K562 (cell line): ENCODE measurements around the gene NAGS. TPM values are rescaled to one million over a fixed set of nuclear protein-coding genes. Genes with fewer than 3 reads are reported as not detected.
A peak's percentile ranks its signal among the peaks of the same experiment; 100 is the strongest.

ENCODE experiments used
- ATAC-seq: fragments of 200-7000 bp; cut with Tn5 transposase; 3 replicates; pipeline ENCODE4 v1.9.1; 2020; ENCODE audit warnings: moderate library complexity
- BruUV-seq: library from RNA; stranded (reverse); fragments of 400-500 nt; replicated peaks from 2 replicates; lab custom pipeline; 2021; lab: Mats Ljungman, UMichigan
- CTCF ChIA-PET: fragments of 300-600 bp; formaldehyde crosslinking; extraction: SDS; loops from one replicate; lab custom pipeline; 2021; ENCODE audit warnings: low intra/inter-chr PET ratio; lab: Yijun Ruan, JAX
- POLR2A ChIA-PET: fragments of 300-600, 350-650 bp; sonication (Branson Sonifier 250); formaldehyde crosslinking; extraction: SDS; loops from one replicate; lab custom pipeline; 2021; ENCODE audit warnings: antibody characterized with exemption, inconsistent platforms; lab: Yijun Ruan, JAX
- DNase-seq, 4 experiments: peaks; one replicate each; pipeline versions ENCODE4 v3.0.0 to v3.0.0-alpha.2; 2011 to 2018; ENCODE audit warnings: low spot score in 3 of 4, mixed read lengths in 3 of 4; ENCODE audit errors: extremely low read depth in 1 of 4
- FAIRE-seq: peaks from 2 replicates; lab custom pipeline; 2011; peaks lifted over from hg19 to GRCh38; lab: Jason Lieb, UNC
- H2AFZ ChIP-seq: 2 replicates; pipeline ENCODE4 v1.6.0; 2011; ENCODE audit warnings: low read depth, low read length, control low read depth, inconsistent platforms
- H3K27ac ChIP-seq: fragments of 200-600 bp; 3 replicates; pipeline ENCODE4 v1.8.0; 2011; ENCODE audit warnings: low read depth, mild to moderate bottlenecking, control low read depth, inconsistent platforms, low read length, moderate library complexity, mixed read lengths; ENCODE audit errors: extremely low read depth
- H3K27me3 ChIP-seq, 2 experiments: fragments of 300-600 bp in 1 of 2; 2 replicates in 1 of 2; 3 replicates in 1 of 2; pipeline versions ENCODE4 v1.6.0 to v1.8.0; 2011; ENCODE audit warnings: inconsistent platforms in 2 of 2, low read length in 2 of 2, mild to moderate bottlenecking in 1 of 2, mixed read lengths in 1 of 2, moderate library complexity in 1 of 2; ENCODE audit not compliant: control insufficient read depth in 2 of 2, insufficient read depth in 2 of 2
- H3K36me3 ChIP-seq: fragments of 300-600 bp; 3 replicates; pipeline ENCODE4 v1.8.0; 2011; ENCODE audit warnings: mild to moderate bottlenecking, low read length, inconsistent platforms; ENCODE audit not compliant: control insufficient read depth, insufficient read depth
- H3K4me1 ChIP-seq, 2 experiments: fragments of 200-600 bp in 1 of 2; replicated peaks in 1 of 2; 2 replicates in 1 of 2; 3 replicates in 1 of 2; pipeline versions ENCODE4 v1.5.1 to v1.8.0; 2011; ENCODE audit warnings: inconsistent platforms in 2 of 2, low read length in 2 of 2, mild to moderate bottlenecking in 1 of 2, mixed read lengths in 1 of 2, moderate library complexity in 1 of 2; ENCODE audit not compliant: control insufficient read depth in 2 of 2, insufficient read depth in 2 of 2
- H3K4me2 ChIP-seq: 2 replicates; pipeline ENCODE4 v1.6.1; 2011; ENCODE audit warnings: low read length, control low read depth, inconsistent platforms, mixed read lengths; ENCODE audit not compliant: insufficient read depth
- H3K4me3 ChIP-seq: fragments of 200-600 bp; sonication (generic), shearing (Covaris generic); 2 replicates; pipeline ENCODE4 v1.5.1; 2016; ENCODE audit warnings: control low read depth, inconsistent platforms
- H3K79me2 ChIP-seq: fragments of 200-600 bp; 3 replicates; pipeline ENCODE4 v1.8.0; 2011; ENCODE audit warnings: low read length, inconsistent platforms; ENCODE audit not compliant: control insufficient read depth, insufficient read depth
- H3K9ac ChIP-seq, 2 experiments: 2 replicates each; pipeline versions ENCODE4 v1.6.0 to v1.6.1; 2011; ENCODE audit warnings: low read depth in 2 of 2, low read length in 2 of 2, control low read depth in 1 of 2, inconsistent platforms in 1 of 2, mild to moderate bottlenecking in 1 of 2, mixed read lengths in 1 of 2; ENCODE audit not compliant: insufficient read depth in 1 of 2
- H3K9me1 ChIP-seq: one replicate; pipeline ENCODE4 v1.6.0; 2011; ENCODE audit warnings: inconsistent platforms, mild to moderate bottlenecking, low read length, moderate library complexity; ENCODE audit not compliant: control insufficient read depth, insufficient read depth
- H3K9me3 ChIP-seq: replicated peaks from 2 replicates; pipeline ENCODE4 v1.5.1; 2011; ENCODE audit warnings: low read depth, low read length, inconsistent platforms; ENCODE audit not compliant: control insufficient read depth, insufficient read depth
- H4K20me1 ChIP-seq: replicated peaks from 2 replicates; pipeline ENCODE4 v1.6.1; 2011; ENCODE audit warnings: low read length, inconsistent platforms, mixed read lengths; ENCODE audit not compliant: control insufficient read depth, insufficient read depth
- CBX3 ChIP-seq, 2 experiments: IDR thresholded peaks; 1 replicate in 1 of 2; 2 replicates in 1 of 2; pipeline ENCODE4 v1.6.1; 2012; ENCODE audit warnings: inconsistent platforms in 2 of 2, low read length in 2 of 2, borderline replicate concordance in 1 of 2, control low read depth in 1 of 2
- CHCHD3 ChIP-seq: fragments of 250-450 bp; sonication (Bioruptor Pico); IDR thresholded peaks from 2 replicates; pipeline ENCODE4 v2.1.2; 2022; ENCODE audit warnings: mild to moderate bottlenecking
- CSDE1 ChIP-seq, 2 experiments: fragments of 450-650 bp; IDR thresholded peaks; 2 replicates each; pipeline ENCODE4 v1.6.1; 2016; ENCODE audit warnings: mild to moderate bottlenecking in 1 of 2
- DACH1 ChIP-seq: fragments of 450-650 bp; IDR thresholded peaks from 2 replicates; pipeline ENCODE4 v1.6.1; 2018; ENCODE audit not compliant: partially characterized antibody
- ETV6 ChIP-seq, 3 experiments: fragments of 150-350 bp in 1 of 3; sonication (generic) in 1 of 3; formaldehyde crosslinking in 1 of 3; IDR thresholded peaks; 2 replicates each; pipeline versions ENCODE4 v1.6.1 to v1.8.0; 2014 to 2022; ENCODE audit warnings: borderline replicate concordance in 2 of 3, low read depth in 2 of 3, antibody characterized with exemption in 1 of 3, low read length in 1 of 3, mild to moderate bottlenecking in 1 of 3, missing genetic modification reagents in 1 of 3
- FOXM1 ChIP-seq, 2 experiments: fragments of 450-650 bp in 1 of 2; sonication (generic) in 1 of 2; formaldehyde crosslinking in 1 of 2; IDR thresholded peaks; 2 replicates each; pipeline versions ENCODE4 v1.6.1 to v1.9.0; 2017 to 2022; ENCODE audit warnings: low read depth in 2 of 2, mild to moderate bottlenecking in 2 of 2, missing genetic modification reagents in 1 of 2, moderate library complexity in 1 of 2
- KAT8 ChIP-seq: fragments of 450-650 bp; IDR thresholded peaks from 2 replicates; pipeline ENCODE4 v1.6.1; 2016; ENCODE audit warnings: low read depth, mild to moderate bottlenecking
- KLF1 ChIP-seq: fragments of 450-650 bp; IDR thresholded peaks from 2 replicates; pipeline ENCODE4 v1.6.1; 2016; ENCODE audit warnings: missing genetic modification characterization, missing compliant biosample characterization
- MED1 ChIP-seq: sonication (generic); formaldehyde crosslinking; IDR thresholded peaks from 2 replicates; pipeline ENCODE4 v1.8.1; 2023; ENCODE audit warnings: missing genetic modification reagents, borderline replicate concordance
- RBBP5 ChIP-seq: fragments of 200-600 bp; sonication (generic); IDR thresholded peaks from 2 replicates; pipeline ENCODE4 v1.6.1; 2012; ENCODE audit warnings: borderline replicate concordance, mild to moderate bottlenecking, low read length, control low read depth, inconsistent platforms; ENCODE audit not compliant: insufficient read depth, poor library complexity, severe bottlenecking
- RCOR1 ChIP-seq, 2 experiments: IDR thresholded peaks; 2 replicates each; pipeline ENCODE4 v1.6.1; 2012; ENCODE audit warnings: low read depth in 2 of 2, low read length in 2 of 2, borderline replicate concordance in 1 of 2, improper control_type of control experiment in 1 of 2
- SRSF7 ChIP-seq: fragments of 200-400 bp; formaldehyde crosslinking; optimal IDR thresholded peaks from 2 replicates; pipeline ENCODE3; 2017; ENCODE audit warnings: mild to moderate bottlenecking, low read depth, low read length
- TOE1 ChIP-seq, 2 experiments: fragments of 450-650 bp in 1 of 2; sonication (generic) in 1 of 2; formaldehyde crosslinking in 1 of 2; IDR thresholded peaks; 2 replicates each; pipeline versions ENCODE4 v1.7.1 to v1.8.0; 2016 to 2022; ENCODE audit warnings: borderline replicate concordance in 2 of 2, mild to moderate bottlenecking in 2 of 2, antibody characterized with exemption in 1 of 2, inconsistent platforms in 1 of 2, low read depth in 1 of 2, missing genetic modification reagents in 1 of 2, moderate library complexity in 1 of 2
- ZNF57 ChIP-seq: fragments of 450-650 bp; formaldehyde crosslinking; IDR thresholded peaks from 2 replicates; pipeline ENCODE4 v1.4.0; 2020; ENCODE audit warnings: mild to moderate bottlenecking, moderate library complexity
- ZNF785 ChIP-seq: fragments of 250-450 bp; sonication (Bioruptor Pico); IDR thresholded peaks from 2 replicates; pipeline ENCODE4 v1.4.0; 2020; ENCODE audit warnings: mild to moderate bottlenecking
- WGBS: fragments of 100-300 bp; shearing (Covaris generic); methylation state at CpG from one replicate; pipeline ENCODE4 v1.1.6; 2016; ENCODE audit warnings: low coverage, mixed read lengths; ENCODE audit not compliant: insufficient coverage; ENCODE audit errors: missing lambda C conversion rate; 5-methylcytosine and 5-hydroxymethylcytosine counted together
- in situ Hi-C: fragments of 300-500 bp; cut with MboI; formaldehyde crosslinking; loops from 4 replicates; pipeline ENCODE4 v1.15.0; 2018; ENCODE audit warnings: inconsistent platforms, mixed read lengths
- intact Hi-C: fragments of 100-400 bp; cut with micrococcal nuclease; formaldehyde crosslinking; loops from 2 replicates; pipeline ENCODE4 v1.14.2; 2022
- polyA plus RNA-seq, 8 experiments: library from polyadenylated mRNA; depleted of rRNA in 4 of 8; stranded (reverse) in 5 of 8; unstranded in 3 of 8; fragments of >200 nt; fragmentation: Nextera tagmentation in 2 of 8; fragmentation: Illumina TruSeq in 1 of 8; extraction: Ambion mirVana in 2 of 8; extraction: Trizol in 1 of 8; gene quantifications; 2 replicates each; pipeline versions ENCODE4 v1.2.1 to v1.2.3, GENCODE V29; 2011 to 2014; ENCODE audit warnings: inconsistent platforms in 1 of 8, missing spikeins in 1 of 8
- total RNA-seq, 7 experiments: library from RNA; depleted of rRNA in 6 of 7; stranded (reverse); fragments of >200 nt in 6 of 7; fragmentation: Illumina TruSeq in 2 of 7; extraction: Trizol in 2 of 7; gene quantifications; 2 replicates each; pipeline versions ENCODE4 v1.2.1 to v1.2.3, GENCODE V29; 2011 to 2021; ENCODE audit warnings: low replicate concordance in 1 of 7
- TF ChIP-seq, protein P1 (sequence below): fragments of 250-450 bp; sonication (Bioruptor Pico); IDR thresholded peaks from 2 replicates; pipeline ENCODE4 v1.9.0; 2021; ENCODE audit warnings: mild to moderate bottlenecking
- TF ChIP-seq, protein P2 (sequence below): fragments of 250-450 bp; sonication (Bioruptor Pico); IDR thresholded peaks from 2 replicates; pipeline ENCODE4 v1.8.0; 2022; ENCODE audit warnings: moderate library complexity, mild to moderate bottlenecking, inconsistent platforms

NAGS gene
- total and polyA plus RNA-seq, 9 of the 15 experiments (the other 6 are each of a cell fraction or from before 2014, with no cell fraction given): not detected

DNA sequence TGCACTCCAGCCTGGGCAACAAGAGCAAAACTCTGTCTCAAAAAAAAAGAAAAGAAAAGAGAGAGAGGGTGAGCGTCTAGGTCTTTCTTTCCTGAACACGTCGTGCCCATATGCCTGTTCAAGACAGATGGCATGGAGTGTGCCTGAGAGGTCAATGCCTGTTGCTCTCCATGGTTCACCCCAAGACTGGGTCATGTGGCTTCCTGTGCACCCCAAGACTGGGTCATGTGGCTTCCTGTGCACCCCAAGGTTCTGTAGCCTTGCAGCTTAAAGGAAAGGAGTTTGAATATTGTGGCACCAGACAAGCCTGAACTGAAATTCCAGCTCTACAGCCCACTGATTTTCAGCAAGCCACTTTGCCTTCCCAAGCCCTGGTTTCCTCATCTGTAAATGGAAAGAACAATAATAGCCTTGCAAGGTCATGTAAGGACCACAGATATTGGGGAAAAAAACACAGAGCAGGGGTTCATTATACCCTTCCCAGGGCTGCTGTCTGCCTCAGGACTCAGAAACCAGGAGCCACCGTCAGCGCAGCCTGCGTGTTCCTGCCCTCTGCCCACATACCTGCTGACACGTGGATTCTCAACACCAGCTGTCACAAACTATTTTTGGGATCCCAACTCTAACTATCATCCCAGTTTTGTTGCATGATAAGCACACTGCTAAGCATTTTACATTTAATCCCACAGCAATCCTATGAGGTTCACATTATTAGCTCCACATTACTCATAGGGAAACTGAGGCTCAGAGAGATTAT is 18.0 kb upstream of the NAGS start (continued):
- no peak for TF ChIP-seq CSDE1 (IDR thresholded peaks at IDR 0.05)
- no peak for TF ChIP-seq DACH1
- no peak for TF ChIP-seq CHCHD3 (CRISPR knock-in tag)
- TF ChIP-seq ZNF57 (CRISPR knock-in tag): no peak
- TF ChIP-seq RCOR1 (IDR thresholded peaks at IDR 0.05; ENCODE audit: borderline replicate concordance in 1 of 2, low read depth in 2 of 2, low read length in 2 of 2): no peak
- TF ChIP-seq RBBP5: no peak
- TF ChIP-seq, all 486 proteins: peak for 0

DNA sequence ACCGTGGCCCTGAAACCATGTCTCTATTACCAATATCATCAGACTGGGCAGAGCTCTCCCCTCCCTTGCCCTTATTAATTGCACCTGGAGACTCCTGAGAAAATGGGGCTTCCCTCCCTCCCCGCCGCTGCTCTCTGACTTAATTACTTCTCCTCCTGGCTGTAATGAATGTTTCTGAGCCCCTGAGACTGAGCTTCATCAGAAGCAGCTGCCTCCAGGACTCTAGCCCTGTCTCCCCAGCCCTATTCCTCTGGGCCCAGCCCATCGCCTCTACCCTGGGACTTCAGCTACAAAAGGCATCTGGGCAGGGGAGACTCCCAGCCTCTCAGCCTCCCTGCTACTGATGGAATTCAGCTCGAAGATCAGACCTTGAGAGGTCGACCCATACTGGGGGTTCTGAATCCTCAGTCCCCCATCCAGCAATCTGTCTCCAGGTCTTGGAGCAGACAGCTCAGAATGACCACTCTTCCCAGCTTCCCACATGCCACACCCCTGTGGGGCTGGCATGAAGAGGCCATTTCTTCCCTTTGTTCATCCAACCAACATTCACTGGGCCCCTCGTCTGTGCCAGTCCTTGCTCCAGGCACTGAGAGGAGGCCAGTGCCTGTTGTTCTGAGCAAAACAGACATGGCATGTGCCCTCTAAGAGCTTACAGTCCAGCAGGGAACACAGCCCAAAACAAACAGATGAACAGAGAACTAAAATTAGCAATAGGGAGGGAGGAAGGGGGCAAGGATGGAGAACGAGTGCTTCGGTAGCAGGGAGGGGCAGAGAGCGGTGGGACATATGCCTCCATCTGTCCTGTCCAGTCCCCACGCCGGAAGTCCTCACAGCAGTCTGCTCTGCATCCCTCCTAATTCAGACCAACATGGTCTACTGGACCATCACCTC is 17.0 kb upstream of the NAGS start:
- CTCF ChIA-PET: interaction anchor here (0.6 kb wide), 1 partner anchor 293 kb away, joined by 3 read pairs; no protein-coding TSS in a partner anchor
- TF ChIP-seq, protein P1, sequence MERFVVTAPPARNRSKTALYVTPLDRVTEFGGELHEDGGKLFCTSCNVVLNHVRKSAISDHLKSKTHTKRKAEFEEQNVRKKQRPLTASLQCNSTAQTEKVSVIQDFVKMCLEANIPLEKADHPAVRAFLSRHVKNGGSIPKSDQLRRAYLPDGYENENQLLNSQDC: no peak
- TF ChIP-seq FOXM1 (IDR thresholded peaks at IDR 0.05; ENCODE audit: low read depth): no peak
- no peak for TF ChIP-seq FOXM1 (CRISPR knock-in tag; IDR thresholded peaks at IDR 0.05; ENCODE audit: low read depth)
- TF ChIP-seq ETV6 (IDR thresholded peaks at IDR 0.05; ENCODE audit: borderline replicate concordance in 1 of 2, low read depth in 2 of 2, low read length in 1 of 2): no peak
- no peak for TF ChIP-seq ETV6 (CRISPR knock-in tag; IDR thresholded peaks at IDR 0.05; ENCODE audit: borderline replicate concordance)
- TF ChIP-seq ZNF785 (CRISPR knock-in tag): no peak
- TF ChIP-seq SRSF7: no peak
- TF ChIP-seq KAT8: no peak
- no peak for TF ChIP-seq KLF1 (tag)
- TF ChIP-seq TOE1 (IDR thresholded peaks at IDR 0.05; ENCODE audit: borderline replicate concordance): no peak
- TF ChIP-seq TOE1 (CRISPR knock-in tag; IDR thresholded peaks at IDR 0.05; ENCODE audit: borderline replicate concordance, low read depth): no peak
- no peak for TF ChIP-seq MED1
- TF ChIP-seq, protein P2, sequence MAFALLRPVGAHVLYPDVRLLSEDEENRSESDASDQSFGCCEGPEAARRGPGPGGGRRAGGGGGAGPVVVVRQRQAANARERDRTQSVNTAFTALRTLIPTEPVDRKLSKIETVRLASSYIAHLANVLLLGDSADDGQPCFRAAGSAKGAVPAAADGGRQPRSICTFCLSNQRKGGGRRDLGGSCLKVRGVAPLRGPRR (CRISPR knock-in tag): no peak
- no peak for TF ChIP-seq CBX3 (IDR thresholded peaks at IDR 0.05; ENCODE audit: borderline replicate concordance in 1 of 2, low read length in 2 of 2)

More for the DNA sequence above, 17.0 kb upstream of the NAGS start:
- no TSS peak for BruUV-seq
- Histone ChIP-seq H3K79me2 (no peaks in the 10 kb centered on the region), H3K4me2 (no peak overlapping the region), H3K4me1 (peaks cover 5 to 12% of the 10 kb centered on the region in 2 experiments), H3K9ac (peak overlapping the region in 1 of 2 experiments; percentile 38; a peak in 1 of 4 replicates), H3K27ac (no peak overlapping the region), H4K20me1 (peaks cover 10% of the 10 kb centered on the region; the same call in 1 of the 2 replicates), H2AFZ (no peak overlapping the region), H3K36me3 (no peaks in the 10 kb centered on the region), H3K27me3 (peaks cover 15 to 26% of the 10 kb centered on the region in 2 experiments), H3K4me3 (no peak overlapping the region), H3K9me3 (no peaks in the 10 kb centered on the region), H3K9me1 (no peaks in the 10 kb centered on the region)
- ATAC-seq: no peak
- 7% methylated on average over 12 of the region's 12 CpGs for WGBS
- POLR2A ChIA-PET: interaction anchor here (0.6 to 1.5 kb wide), 8 partner anchors 13 to 375 kb away, joined by 3 to 5 read pairs (median 3); partner anchors contain the start of gene PYY
- intact Hi-C loops: no loop called here
- FAIRE-seq: no peak
- DNase-seq: no peak
- in situ Hi-C loops: no loop called here
